Sciatic nerve (tissue), 1 donor: Measurements from ENCODE around the gene EPRS1. TPM values are rescaled to one million over a fixed set of nuclear protein-coding genes. Genes with fewer than 3 reads are reported as not detected.

Experiments used
- total RNA-seq: library from RNA; stranded (reverse); fragmentation: NEBNext Ultra II Directional; extraction: Animal tissue kit (Norgen Biotek cat#: 25700); gene quantifications from one replicate; pipeline ENCODE4 v1.2.1, GENCODE V29; 2021
- donor health status: DM: no; HTN: no; CAD: no.

The EPRS1 gene
- total RNA-seq, 1 donor from 2014 or later, result 85.9 TPM

Other genes starting within 250 kb of the EPRS1 start
- gene SLC30A10, start 117.9 kb downstream of the EPRS1 start, total RNA-seq, result 0.62 TPM
- gene BPNT1, start 43.3 kb upstream of the EPRS1 start, total RNA-seq, result 18.5 TPM
- gene IARS2, start 47.6 kb upstream of the EPRS1 start, total RNA-seq, result 48.7 TPM
- 49.2 TPM for gene RAB3GAP2, start 225.9 kb upstream of the EPRS1 start, total RNA-seq